A673 (cell line): ENCODE measurements around the gene PRIM1. TPM values are rescaled to one million over a fixed set of nuclear protein-coding genes. Genes with fewer than 3 reads are reported as not detected.

Source experiments
- BruUV-seq: library from RNA; stranded (reverse); fragments of 400-500 nt; replicated peaks from 2 replicates; lab custom pipeline; 2021; lab: Mats Ljungman, UMichigan
- CTCF ChIA-PET: fragments of 300-600 bp; sonication (Branson Sonifier 250); formaldehyde crosslinking; loops from one replicate; lab custom pipeline; 2022; ENCODE audit warnings: antibody characterized with exemption; lab: Charles Lee
- POLR2A ChIA-PET: fragments of 300-600 bp; sonication (Branson Sonifier 250); formaldehyde crosslinking; loops from one replicate; lab custom pipeline; 2022; ENCODE audit warnings: antibody characterized with exemption; ENCODE audit not compliant: low non-redundant PET; lab: Charles Lee
- DNase-seq: peaks from one replicate; pipeline ENCODE4 v3.0.0-alpha.2; 2015; ENCODE audit warnings: low spot score
- H3K27ac ChIP-seq: fragments of 200-600 bp; sonication (generic); 2 replicates; pipeline ENCODE4 v1.5.1; 2016; ENCODE audit warnings: mixed run types, low read depth, mild to moderate bottlenecking, mixed read lengths, antibody characterized with exemption, low read length; ENCODE audit not compliant: poor library complexity, severe bottlenecking
- H3K27me3 ChIP-seq: fragments of 200-600 bp; sonication (generic); replicated peaks from 2 replicates; pipeline ENCODE4 v1.6.1; 2017; ENCODE audit warnings: mixed run types, low read depth, mild to moderate bottlenecking, mixed read lengths, antibody characterized with exemption, low read length; ENCODE audit not compliant: insufficient read depth, poor library complexity
- H3K36me3 ChIP-seq: fragments of 200-600 bp; sonication (generic); 2 replicates; pipeline ENCODE4 v1.6.1; 2016; ENCODE audit warnings: mixed run types, mild to moderate bottlenecking, mixed read lengths, antibody characterized with exemption, low read length; ENCODE audit not compliant: insufficient read depth, poor library complexity, severe bottlenecking
- H3K4me1 ChIP-seq: fragments of 200-600 bp; sonication (generic); 2 replicates; pipeline ENCODE4 v1.6.1; 2017; ENCODE audit warnings: mixed run types, mild to moderate bottlenecking, mixed read lengths, antibody characterized with exemption, low read length; ENCODE audit not compliant: insufficient read depth, poor library complexity, severe bottlenecking
- H3K4me3 ChIP-seq: fragments of 200-600 bp; sonication (generic); 2 replicates; pipeline ENCODE4 v1.5.1; 2016; ENCODE audit warnings: low read depth, mixed run types, mild to moderate bottlenecking, mixed read lengths, low read length; ENCODE audit not compliant: poor library complexity, severe bottlenecking
- H3K9me3 ChIP-seq: fragments of 200-600 bp; sonication (generic); 2 replicates; pipeline ENCODE4 v1.6.1; 2016; ENCODE audit warnings: mixed run types, low read depth, mild to moderate bottlenecking, mixed read lengths, antibody characterized with exemption, low read length; ENCODE audit not compliant: poor library complexity, severe bottlenecking
- EZH2 ChIP-seq: fragments of 200-600 bp; sonication (generic); IDR thresholded peaks from 2 replicates; pipeline ENCODE4 v1.6.1; 2017; ENCODE audit warnings: borderline replicate concordance, low read depth, mild to moderate bottlenecking, mixed read lengths, antibody characterized with exemption, low read length; ENCODE audit not compliant: poor library complexity, severe bottlenecking
- intact Hi-C: fragments of 100-400 bp; cut with micrococcal nuclease; formaldehyde crosslinking; loops from one replicate; pipeline ENCODE4 v1.10.0; 2022; ENCODE audit not compliant: unreplicated experiment
- total RNA-seq: library from RNA; stranded (reverse); gene quantifications from 2 replicates; pipeline ENCODE4 v1.2.3, GENCODE V29; 2021
- TF ChIP-seq, protein P1 (sequence below): fragments of 300-800, 200-600 bp; sonication (generic); conservative IDR thresholded peaks from 2 replicates; pipeline ENCODE4 v1.5.1; 2017; ENCODE audit warnings: low read depth, mild to moderate bottlenecking, antibody characterized with exemption, low read length, moderate library complexity, mixed read lengths

The PRIM1 gene
- total RNA-seq, 1 experiment from 2014 or later: 51.9 TPM

DNA sequence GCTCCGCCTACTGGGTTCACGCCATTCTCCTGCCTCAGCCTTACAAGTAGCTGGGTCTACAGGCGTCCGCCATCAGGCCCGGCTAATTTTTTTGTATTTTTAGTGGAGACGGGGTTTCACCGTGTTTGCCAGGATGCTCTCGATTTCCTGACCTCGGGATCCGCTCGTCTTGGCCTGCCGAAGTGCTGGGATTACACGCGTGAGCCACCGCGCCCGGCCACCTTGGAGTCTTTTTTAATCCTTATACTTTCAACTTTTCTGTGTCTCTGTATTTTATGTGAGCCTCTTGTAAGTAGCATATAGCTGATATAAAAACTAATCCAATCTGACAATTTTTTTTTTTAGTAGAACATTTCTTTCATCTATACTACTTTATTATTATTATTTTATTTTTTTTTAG lies 26.6 kb upstream of the PRIM1 start:
- Histone ChIP-seq H3K36me3 (no peaks in the 10 kb centered on the region), H3K4me3 (no peak overlapping the region), H3K4me1 (no peaks in the 10 kb centered on the region), H3K27me3 (no peaks in the 10 kb centered on the region), H3K9me3 (no peaks in the 10 kb centered on the region), H3K27ac (no peak overlapping the region)
- intact Hi-C loops: no loop called here
- ChIA-PET POLR2A (no interaction called here), CTCF (interaction anchor here (0.6 kb wide), 1 partner anchor 223 kb away, joined by 4 read pairs; no protein-coding TSS in a partner anchor)
- DNase-seq: no peak
- BruUV-seq: no TSS peak
- TF ChIP-seq EZH2: no peak
- TF ChIP-seq, protein P1, sequence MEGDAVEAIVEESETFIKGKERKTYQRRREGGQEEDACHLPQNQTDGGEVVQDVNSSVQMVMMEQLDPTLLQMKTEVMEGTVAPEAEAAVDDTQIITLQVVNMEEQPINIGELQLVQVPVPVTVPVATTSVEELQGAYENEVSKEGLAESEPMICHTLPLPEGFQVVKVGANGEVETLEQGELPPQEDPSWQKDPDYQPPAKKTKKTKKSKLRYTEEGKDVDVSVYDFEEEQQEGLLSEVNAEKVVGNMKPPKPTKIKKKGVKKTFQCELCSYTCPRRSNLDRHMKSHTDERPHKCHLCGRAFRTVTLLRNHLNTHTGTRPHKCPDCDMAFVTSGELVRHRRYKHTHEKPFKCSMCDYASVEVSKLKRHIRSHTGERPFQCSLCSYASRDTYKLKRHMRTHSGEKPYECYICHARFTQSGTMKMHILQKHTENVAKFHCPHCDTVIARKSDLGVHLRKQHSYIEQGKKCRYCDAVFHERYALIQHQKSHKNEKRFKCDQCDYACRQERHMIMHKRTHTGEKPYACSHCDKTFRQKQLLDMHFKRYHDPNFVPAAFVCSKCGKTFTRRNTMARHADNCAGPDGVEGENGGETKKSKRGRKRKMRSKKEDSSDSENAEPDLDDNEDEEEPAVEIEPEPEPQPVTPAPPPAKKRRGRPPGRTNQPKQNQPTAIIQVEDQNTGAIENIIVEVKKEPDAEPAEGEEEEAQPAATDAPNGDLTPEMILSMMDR: no peak

DNA sequence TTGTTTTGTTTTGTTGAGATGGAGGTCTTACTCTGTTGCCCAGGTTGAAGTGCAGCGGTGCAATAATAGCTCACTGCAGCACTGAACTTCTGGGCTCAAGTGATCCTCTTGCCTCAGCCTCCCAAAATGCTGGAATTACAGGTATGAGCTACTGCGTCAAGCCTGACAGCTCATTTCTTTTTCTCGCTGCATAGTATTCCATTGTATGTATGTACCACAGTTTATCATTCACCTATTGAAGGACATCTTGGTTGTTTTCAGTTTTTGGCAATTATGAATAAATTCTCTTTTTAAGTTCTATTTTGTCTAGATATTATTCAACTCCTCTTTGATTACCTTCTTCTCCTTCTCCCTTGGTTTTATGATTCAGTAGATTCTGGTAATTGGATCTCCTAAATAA lies 24.5 kb upstream of the PRIM1 start:
- Histone ChIP-seq H3K36me3 (no peaks in the 10 kb centered on the region), H3K27ac (no peak overlapping the region), H3K27me3 (no peaks in the 10 kb centered on the region), H3K9me3 (no peaks in the 10 kb centered on the region), H3K4me3 (no peak overlapping the region), H3K4me1 (no peaks in the 10 kb centered on the region)
- intact Hi-C loops: no loop called here
- ChIA-PET POLR2A (no interaction called here), CTCF (no interaction called here)
- DNase-seq: no peak
- BruUV-seq: no TSS peak
- TF ChIP-seq EZH2: no peak
- TF ChIP-seq, protein P1: no peak

DNA sequence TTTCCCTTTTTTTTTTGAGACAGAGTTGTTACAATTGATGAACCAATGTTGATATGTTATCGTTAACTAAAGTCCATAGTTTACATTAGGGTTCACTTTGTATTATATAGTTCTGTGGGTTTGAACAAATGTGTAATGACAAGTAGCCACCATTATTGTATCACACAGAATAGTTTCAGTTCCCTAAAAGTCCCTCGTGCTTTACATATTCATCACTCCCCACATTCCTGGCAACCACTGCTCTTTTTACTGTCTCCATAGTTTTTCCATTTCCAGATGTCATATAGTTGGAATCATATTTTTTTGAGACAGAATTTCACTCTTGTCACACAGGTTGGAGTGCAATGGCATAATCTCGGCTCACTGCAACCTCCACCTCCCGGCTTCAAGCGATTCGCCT lies 23.5 kb upstream of the PRIM1 start:
- CTCF ChIA-PET: no interaction called here
- intact Hi-C loops: no loop called here
- no TSS peak for BruUV-seq
- Histone ChIP-seq H3K27me3 (no peaks in the 10 kb centered on the region), H3K4me3 (no peak overlapping the region), H3K9me3 (no peaks in the 10 kb centered on the region), H3K4me1 (no peaks in the 10 kb centered on the region), H3K36me3 (no peaks in the 10 kb centered on the region), H3K27ac (no peak overlapping the region)
- POLR2A ChIA-PET: no interaction called here
- DNase-seq: no peak
- TF ChIP-seq, protein P1: no peak
- no peak for TF ChIP-seq EZH2
